Activated CD4-positive, alpha-beta T cell treated with anti-CD3 and anti-CD28 coated beads, Interleukin-2, amount 50 U/mL, for 4 hours (primary cell): ENCODE results near the gene ANKH.
"Not testable (repeated sequence)": the region's sequence is repeated elsewhere in the genome, so short reads cannot be mapped to it uniquely, and the experiment has no call there.

Experiments used
- DNase-seq, 2 experiments: peaks; one replicate each; pipeline ENCODE4 v3.0.0-alpha.2; 2020

The ANKH gene

DNA sequence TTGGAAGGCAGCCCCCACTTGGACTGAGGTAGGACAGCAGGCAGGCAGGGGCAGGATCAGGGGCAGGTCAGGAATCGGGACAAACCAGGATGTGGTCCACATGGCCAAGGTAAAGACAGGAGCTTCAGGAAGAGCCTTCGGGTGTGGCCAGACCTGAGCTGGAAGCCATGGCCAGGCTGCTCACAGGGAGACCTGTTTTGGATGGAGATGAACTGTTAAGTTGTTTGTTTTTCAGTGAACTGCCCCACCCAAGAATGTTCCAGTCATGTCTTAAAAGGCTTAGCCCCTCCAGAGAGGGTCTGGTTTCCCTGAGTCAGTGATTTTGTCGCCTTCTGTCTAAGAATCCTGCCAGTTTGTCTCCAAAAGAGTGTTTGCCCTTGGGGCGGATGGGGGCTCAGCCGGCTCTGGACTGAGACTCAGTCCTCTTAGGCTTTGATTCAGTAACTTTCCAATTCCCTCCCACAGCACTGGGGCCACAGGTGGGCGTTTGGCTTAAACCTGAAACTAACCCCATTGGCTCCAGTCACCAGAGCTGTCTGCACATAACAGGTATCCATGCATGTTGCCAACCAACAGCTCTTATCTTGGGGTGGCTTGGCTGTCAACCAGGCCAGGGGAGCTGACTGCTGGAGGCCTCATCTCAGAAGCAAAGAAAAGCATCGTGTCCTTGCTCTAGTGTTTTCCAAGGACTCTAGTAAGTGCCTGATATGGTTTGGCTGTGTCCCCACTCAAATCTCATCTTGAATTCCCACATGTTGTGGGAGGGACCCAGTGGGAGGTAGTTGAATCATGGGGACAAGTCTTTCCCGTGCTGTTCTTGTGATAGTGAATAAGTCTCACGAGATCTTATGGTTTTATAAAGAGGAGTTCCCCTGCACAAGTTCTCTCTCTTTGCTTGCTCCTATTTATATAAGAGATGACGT, 11.3 kb upstream of the ANKH start:
- DNase-seq: no peak

DNA sequence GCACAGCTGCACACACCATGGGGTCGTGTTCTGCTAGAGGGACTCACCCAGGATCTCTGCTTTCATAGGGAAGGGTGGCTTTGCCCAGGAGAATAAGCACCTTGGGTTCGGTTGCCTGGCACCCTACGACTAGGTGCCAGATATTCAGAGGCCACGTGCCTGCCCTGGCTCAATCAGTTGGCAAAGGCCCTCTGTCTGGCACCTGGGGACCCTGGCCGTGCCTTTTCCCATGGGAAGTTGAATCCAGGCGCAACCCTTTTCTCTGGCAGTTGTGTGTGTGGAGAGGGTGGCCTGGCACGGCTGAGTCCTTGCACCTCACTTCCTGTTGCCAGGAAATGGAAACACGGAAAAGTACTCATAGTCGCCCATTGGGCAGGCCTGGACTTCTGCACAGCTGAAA, 10.2 kb upstream of the ANKH start:
- no peak for DNase-seq

DNA sequence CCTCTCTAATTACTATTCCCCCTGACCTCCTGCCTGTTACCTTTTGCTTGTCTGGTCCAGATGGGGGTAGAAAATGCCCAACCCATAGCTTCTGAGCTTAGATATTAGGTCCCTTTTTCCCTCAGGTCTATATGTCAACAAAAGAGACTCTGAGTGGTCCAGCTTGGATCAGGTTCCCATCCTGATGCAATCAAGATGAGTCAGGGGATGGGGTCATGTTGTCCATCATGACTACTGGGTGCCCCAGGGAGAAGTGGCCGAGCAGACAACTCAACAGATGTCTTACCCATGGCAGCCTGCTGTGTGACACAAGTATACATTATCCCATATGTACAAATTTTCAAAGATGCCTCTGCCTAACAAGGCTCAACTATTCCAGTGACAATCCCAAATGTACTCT, 9.1 kb upstream of the ANKH start:
- no peak for DNase-seq

DNA sequence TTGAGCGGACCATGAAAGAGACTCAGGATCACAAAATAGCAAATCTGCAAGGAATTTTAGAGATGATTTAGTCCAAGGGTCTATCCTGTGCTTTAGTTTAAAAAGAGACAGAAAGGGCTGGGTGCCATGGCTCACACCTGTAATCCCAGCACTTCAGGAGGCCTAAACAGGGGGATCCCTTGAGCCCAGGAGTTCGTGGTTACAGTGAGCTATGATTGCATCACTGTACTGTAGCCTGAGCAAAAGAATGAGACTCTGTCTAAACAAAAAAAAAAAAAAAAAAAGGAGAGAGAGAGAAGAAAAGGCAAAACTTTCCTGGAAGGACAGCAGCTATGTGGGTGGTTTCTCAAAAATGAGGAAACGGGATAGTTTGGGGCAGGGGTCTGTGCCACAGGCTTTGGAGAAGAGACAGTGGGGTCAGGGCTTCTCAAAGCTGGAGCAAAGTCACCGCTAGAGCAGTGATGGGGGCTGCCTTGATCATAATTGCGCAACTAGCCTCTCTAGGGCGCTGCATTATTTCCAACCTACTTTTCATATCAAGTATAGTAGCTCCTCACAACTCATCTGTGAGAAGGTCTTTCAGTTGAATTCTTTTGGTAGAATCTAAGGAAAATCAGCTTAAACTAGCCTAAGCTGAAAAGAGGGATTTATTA, 8.5 kb upstream of the ANKH start:
- DNase-seq: no peak

- DNase-seq: no peak
Measured at GRCh38 chr5:14879393-14879792, 7.8 kb upstream of the ANKH start.

DNA sequence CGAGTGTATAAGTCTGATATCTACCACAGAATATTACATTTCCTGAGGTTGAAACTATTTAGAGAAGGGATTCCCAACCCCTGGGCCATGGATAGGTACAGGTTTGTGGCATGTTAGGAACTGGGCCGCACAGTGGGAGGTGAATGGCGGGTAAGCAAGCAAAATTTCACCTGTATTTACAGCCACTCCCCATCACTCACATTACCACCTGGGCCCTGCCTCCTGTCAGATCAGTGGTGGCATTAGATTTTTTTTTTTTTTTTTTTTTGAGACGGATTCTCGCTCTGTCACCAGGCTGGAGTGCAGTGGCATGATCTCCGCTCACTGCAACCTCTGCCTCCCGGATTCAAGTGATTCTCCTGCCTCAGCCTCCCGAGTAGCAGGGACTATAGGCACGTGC, 6.6 kb upstream of the ANKH start:
- DNase-seq: not testable (repeated sequence)

DNA sequence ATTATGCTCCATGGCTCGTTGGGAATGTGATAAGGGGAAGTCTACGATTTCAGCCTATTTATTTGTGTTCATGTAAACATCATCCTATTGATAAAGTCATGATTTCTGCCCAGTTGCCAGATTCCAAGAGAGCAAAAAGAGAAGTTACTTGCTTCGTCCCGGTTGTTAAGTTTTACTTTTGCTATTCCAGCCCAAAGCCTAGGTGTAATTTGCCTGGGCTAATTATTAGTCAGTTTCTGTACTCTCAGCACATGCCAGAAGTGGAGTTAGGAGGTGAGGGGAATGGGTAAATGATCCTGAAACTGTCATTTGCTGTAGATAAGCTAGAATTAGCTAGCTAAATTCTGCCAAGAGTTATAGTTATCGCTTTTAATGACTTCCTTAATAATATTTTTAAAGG, 4.5 kb upstream of the ANKH start:
- no peak for DNase-seq

- DNase-seq: no peak
Measured at GRCh38 chr5:14873790-14874189, 2.2 kb upstream of the ANKH start.

DNA sequence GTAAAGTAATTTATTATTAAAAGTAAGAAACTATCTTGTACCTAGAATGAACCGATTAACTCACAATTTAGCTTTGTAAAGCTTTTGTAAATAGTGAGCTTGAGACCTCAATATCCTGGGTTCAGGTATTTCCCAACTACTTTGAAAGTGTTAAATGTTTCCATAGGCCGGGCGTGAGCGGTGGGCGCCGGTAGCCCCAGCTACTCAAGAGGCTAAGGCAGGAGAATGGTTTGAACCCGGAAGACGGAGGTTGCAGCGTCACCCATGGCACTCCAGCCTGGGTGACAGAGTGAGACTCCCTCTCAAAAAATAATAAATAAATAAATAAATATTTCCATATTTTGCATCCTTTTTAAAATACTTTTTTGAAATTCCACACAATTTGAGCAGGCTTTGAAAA, 1.5 kb upstream of the ANKH start:
- DNase-seq: no peak

GRCh38 chr5:14872070-14872989, 752 bp upstream of the ANKH start:
- peak; percentile 38 to 46 for DNase-seq

GRCh38 chr5:14870337-14871213, 1.0 kb downstream of the ANKH start:
- peak; percentile 62 to 70 for DNase-seq

DNA sequence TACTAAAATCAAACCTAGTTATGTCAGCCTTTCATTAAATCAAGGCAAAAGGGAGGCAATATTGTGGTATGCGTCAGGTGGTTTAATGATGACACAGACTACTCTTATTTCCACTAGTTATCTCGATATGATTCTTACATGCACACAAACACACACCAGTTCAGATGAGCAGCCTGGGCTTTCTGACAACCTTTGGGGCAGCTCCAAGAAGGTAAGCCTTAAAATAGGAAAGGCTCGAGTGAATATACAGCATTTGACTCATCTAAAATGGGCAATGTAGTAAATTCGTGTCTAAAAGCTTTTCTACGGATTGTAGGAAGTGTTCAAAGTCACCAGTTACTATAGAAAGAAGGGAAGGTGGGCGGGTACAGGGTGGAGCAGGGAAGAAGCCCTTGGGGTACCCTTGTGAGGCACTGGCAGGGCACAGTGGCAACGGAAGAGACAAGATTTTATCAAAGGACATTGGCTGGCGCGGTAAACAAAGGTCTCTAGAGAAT, 1.9 kb downstream of the ANKH start:
- peak; percentile 11 to 24 for DNase-seq

GRCh38 chr5:14869233-14869632, 2.3 kb downstream of the ANKH start:
- DNase-seq: no peak

DNA sequence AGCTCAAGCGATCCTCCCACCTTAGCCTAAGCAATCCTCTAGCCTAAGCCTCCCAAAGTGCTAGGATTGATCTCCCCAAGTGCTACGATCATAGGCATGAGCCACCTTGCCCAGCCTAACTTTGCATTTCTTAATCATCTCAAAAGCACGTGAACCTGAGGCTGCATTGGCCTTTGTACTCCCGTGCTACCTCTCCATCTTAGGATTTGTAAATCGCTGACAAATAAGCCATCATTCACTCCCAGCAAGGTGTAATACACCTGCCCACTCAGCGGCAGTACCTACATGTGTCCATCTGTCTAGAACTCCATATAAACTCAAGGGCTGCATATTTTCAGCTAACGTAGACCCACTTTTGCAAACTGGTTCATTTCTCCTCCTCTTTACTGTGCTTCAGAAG, 2.8 kb downstream of the ANKH start:
- DNase-seq: no peak

DNA sequence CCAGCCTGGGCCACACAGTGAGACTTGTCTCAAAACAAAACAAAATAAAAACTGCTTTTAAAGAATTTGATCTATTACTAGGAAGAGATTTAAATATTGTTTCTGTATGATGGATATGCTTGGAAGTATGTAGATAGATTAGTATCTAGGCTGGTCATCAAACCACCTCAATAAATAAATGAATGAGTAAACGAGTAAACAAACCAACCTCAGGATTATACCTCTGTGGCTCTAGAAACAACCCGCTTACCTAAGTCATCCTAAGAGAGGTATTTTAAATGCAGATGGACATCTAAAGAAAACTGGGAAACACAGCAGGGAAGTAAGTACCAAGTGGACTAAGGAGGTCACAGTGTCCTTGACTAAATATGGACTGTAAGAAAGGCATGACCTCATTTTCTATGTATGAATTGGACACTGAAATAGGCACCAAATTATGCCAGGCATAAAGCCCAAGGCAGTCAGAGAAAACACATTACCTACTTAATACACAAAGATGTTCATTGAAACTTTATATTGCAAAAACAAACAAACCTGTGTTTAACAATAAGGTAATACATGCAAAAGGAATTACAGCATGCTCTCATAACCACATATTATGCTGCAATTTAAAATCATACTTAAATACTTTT, 7.3 kb downstream of the ANKH start:
- no peak for DNase-seq

DNA sequence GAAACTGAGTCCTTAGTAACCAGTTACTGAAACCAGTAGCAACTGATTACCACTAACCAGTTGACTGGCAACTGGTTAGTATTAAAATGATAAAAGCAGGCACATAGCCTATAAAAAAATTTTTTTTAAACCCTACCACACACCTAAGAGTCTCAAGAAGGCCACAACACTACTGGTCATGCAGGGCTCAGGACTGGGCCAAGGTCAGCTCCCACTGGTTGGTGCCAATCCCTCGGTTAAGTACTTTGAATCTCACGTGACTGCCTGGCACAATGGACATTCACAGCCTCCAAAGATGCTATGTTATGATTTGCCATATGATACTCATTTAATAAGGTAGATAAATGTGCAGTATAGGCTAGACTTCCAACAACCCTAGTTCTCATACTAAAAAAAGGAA, 8.5 kb downstream of the ANKH start:
- no peak for DNase-seq

DNA sequence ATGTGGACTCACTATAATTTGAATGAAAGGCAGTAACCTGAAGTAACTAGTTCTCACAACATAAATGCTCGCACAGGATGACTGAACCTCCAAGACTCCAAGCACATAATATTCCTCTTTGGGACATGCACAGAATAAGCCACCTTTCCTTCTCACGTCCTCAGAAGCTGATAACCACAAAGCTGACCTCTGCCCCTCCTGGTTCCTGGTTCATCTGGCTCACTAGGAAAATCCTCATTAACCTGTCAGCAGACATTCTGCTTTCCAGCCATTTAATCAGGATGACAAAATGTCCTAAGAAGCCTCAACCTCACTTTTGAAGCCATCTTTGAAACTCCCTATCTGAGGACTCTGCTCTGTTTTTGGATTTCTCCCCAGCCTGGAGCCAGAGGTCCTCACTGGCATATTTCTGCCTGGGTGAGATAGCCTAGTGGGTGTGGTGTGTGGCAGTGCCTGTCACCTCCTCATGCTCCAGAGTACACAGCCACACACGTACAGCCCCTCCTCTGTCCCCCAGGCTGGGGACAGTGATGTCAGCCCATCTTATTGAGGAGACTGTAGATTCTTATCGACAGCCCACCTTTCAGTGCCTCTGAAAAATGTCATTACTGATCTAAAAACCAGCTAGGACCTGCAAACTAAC, 10.3 kb downstream of the ANKH start:
- DNase-seq: no peak

DNA sequence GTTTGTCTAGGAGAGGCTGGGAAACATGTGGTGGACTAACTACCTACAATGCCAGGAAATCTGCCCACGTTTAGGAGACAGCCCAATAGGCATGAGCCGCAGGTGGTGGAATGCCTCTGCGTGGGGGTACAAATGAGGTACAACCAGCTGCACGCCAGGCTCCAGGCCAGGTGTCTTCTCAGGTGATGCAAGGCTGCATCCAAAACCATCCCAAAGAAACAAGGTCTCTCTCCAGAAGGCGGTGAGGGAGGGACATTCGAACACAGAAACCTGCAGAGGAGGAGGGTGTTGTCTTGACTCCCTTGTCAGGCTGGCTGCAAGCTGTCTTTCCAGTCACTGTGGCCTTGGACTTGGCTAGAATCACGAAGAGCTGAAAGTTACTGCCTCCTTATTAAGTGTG, 11.6 kb downstream of the ANKH start:
- no peak for DNase-seq

DNA sequence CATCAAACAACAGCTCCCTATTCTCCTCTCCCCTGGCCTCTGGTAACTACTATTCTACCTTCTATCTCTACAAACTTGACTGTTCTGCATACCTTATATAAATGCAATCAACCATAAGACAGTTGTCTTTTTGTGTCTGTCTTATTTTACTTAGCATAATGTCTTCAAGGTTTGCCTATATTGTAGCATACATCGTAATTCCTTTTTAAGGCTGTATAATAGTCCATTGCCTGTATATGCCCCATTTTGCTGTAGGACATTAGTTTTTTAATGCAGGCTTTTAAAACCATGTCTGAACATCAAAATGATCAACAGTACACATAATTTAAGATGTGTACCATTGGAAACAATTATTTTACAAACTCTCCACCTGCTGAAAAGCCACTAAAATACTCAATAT, 12.4 kb downstream of the ANKH start:
- DNase-seq: no peak

GRCh38 chr5:14855366-14855765, 16.2 kb downstream of the ANKH start:
- DNase-seq: no peak

GRCh38 chr5:14854799-14855198, 16.8 kb downstream of the ANKH start:
- DNase-seq: no peak
